H1 (cell line): ENCODE results near the gene STAU1.
"Not testable (repeated sequence)": the region's sequence is repeated elsewhere in the genome, so short reads cannot be mapped to it uniquely, and the experiment has no call there.

Source experiments
- CEBPB ChIP-seq: IDR thresholded peaks from 2 replicates; pipeline ENCODE4 v1.6.1; 2012; ENCODE audit warnings: low read depth, low read length
- SP2 ChIP-seq: IDR thresholded peaks from 2 replicates; pipeline ENCODE4 v1.6.1; 2012; ENCODE audit warnings: mild to moderate bottlenecking, low read length, inconsistent platforms
- TF ChIP-seq, protein P1 (sequence below), 3 experiments: IDR thresholded peaks; 1 replicate in 2 of 3; 2 replicates in 1 of 3; pipeline versions ENCODE4 v1.5.1 to v1.6.1; 2011; ENCODE audit warnings: low read length in 3 of 3, mild to moderate bottlenecking in 3 of 3, inconsistent platforms in 2 of 3, low read depth in 1 of 3, moderate library complexity in 1 of 3; ENCODE audit not compliant: insufficient read depth in 1 of 3; ENCODE audit errors: control extremely low read depth in 1 of 3
- TF ChIP-seq, protein P2 (sequence below): IDR thresholded peaks from 2 replicates; pipeline ENCODE4 v1.6.1; 2011; ENCODE audit warnings: low read length, improper control_type of control experiment

DNA sequence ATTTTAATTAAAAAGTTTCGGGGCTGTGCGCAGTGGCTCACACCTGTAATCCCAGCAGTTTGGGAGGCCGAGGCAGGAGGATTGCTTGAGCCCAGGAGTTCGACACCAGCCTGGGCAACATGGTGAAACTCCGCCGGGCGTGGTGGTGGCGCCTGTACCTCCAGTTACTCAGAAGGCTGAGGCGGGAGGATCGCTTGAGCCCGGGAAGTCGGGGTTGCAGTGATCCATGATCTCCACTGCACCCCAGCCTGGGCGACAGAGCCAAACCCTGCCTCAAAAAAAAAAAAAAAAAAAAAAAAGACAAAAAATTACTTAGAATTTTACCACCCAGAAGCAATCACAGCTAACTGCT, 30.6 kb upstream of the STAU1 start:
- TF ChIP-seq, protein P1, sequence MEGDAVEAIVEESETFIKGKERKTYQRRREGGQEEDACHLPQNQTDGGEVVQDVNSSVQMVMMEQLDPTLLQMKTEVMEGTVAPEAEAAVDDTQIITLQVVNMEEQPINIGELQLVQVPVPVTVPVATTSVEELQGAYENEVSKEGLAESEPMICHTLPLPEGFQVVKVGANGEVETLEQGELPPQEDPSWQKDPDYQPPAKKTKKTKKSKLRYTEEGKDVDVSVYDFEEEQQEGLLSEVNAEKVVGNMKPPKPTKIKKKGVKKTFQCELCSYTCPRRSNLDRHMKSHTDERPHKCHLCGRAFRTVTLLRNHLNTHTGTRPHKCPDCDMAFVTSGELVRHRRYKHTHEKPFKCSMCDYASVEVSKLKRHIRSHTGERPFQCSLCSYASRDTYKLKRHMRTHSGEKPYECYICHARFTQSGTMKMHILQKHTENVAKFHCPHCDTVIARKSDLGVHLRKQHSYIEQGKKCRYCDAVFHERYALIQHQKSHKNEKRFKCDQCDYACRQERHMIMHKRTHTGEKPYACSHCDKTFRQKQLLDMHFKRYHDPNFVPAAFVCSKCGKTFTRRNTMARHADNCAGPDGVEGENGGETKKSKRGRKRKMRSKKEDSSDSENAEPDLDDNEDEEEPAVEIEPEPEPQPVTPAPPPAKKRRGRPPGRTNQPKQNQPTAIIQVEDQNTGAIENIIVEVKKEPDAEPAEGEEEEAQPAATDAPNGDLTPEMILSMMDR (IDR thresholded peaks at IDR 0.05; ENCODE audit: control extremely low read depth in 1 of 3, insufficient read depth in 1 of 3, low read depth in 1 of 3, low read length in 3 of 3) = not testable (repeated sequence)
- TF ChIP-seq SP2, CEBPB: not testable (repeated sequence)
- TF ChIP-seq, protein P2, sequence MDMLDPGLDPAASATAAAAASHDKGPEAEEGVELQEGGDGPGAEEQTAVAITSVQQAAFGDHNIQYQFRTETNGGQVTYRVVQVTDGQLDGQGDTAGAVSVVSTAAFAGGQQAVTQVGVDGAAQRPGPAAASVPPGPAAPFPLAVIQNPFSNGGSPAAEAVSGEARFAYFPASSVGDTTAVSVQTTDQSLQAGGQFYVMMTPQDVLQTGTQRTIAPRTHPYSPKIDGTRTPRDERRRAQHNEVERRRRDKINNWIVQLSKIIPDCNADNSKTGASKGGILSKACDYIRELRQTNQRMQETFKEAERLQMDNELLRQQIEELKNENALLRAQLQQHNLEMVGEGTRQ = not testable (repeated sequence)
